ENCODE measurements around the gene GGT7. TPM values are rescaled to one million over a fixed set of nuclear protein-coding genes. Genes with fewer than 3 reads are reported as not detected.

Gene GGT7
- total RNA-seq, 4 donors from 2014 or later, result 24.1 to 41.1 (median 37.6) TPM

- H3K9me3 ChIP-seq, result no peaks in the 10 kb centered on the region
- H3K27ac ChIP-seq, result no peak overlapping the region
- H3K4me1 ChIP-seq, result peaks cover 11 to 16% of the 10 kb centered on the region in 2 donors
- 92 to 98% methylated on average over 8 of the region's 8 CpGs for whole genome bisulfite sequencing, 2 donors
- no peak overlapping the region for H3K4me3 ChIP-seq (replicated peaks in 1 of 3)
- no peak for DNase-seq
- TF ChIP-seq POLR2A (IDR thresholded peaks at IDR 0.05), result no peak
- TF ChIP-seq, protein P1, sequence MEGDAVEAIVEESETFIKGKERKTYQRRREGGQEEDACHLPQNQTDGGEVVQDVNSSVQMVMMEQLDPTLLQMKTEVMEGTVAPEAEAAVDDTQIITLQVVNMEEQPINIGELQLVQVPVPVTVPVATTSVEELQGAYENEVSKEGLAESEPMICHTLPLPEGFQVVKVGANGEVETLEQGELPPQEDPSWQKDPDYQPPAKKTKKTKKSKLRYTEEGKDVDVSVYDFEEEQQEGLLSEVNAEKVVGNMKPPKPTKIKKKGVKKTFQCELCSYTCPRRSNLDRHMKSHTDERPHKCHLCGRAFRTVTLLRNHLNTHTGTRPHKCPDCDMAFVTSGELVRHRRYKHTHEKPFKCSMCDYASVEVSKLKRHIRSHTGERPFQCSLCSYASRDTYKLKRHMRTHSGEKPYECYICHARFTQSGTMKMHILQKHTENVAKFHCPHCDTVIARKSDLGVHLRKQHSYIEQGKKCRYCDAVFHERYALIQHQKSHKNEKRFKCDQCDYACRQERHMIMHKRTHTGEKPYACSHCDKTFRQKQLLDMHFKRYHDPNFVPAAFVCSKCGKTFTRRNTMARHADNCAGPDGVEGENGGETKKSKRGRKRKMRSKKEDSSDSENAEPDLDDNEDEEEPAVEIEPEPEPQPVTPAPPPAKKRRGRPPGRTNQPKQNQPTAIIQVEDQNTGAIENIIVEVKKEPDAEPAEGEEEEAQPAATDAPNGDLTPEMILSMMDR (IDR thresholded peaks at IDR 0.05), result no peak
- no peaks in the 10 kb centered on the region for H3K27me3 ChIP-seq
- H3K36me3 ChIP-seq, result no peaks in the 10 kb centered on the region
- intact Hi-C loops (cut with DNase I), result no loop called here
Observed at GRCh38 chr20:34797012-34797995, 75.4 kb downstream of the GGT7 start.

Other genes with a start within 250 kb of the GGT7 start
- gene PIGU, start 195.8 kb downstream of the GGT7 start, total RNA-seq, result 10 to 100 TPM; 12.1 to 25.8 (median 18.0) TPM
- gene TP53INP2, start 168.5 kb downstream of the GGT7 start, total RNA-seq, result 10 to 100 TPM; 21.9 to 39.7 (median 31.2) TPM
- 10 to 100 TPM; 26.5 to 33.8 (median 32.3) TPM for gene NCOA6, start 47.2 kb downstream of the GGT7 start, total RNA-seq
- 10 to 100 TPM; 48.5 to 89.6 (median 68.1) TPM for gene ACSS2, start 3.8 kb upstream of the GGT7 start, total RNA-seq
- 10 to 100 TPM; 45.7 to 81.8 (median 62.4) TPM for gene GSS, start 83.0 kb upstream of the GGT7 start, total RNA-seq
- gene MYH7B, start 83.0 kb upstream of the GGT7 start, total RNA-seq, result 1 to 10 TPM in 3 of 4 donors, under 1 TPM in 1; 0.63 to 2.0 (median 1.4) TPM
- gene TRPC4AP, start 220.0 kb upstream of the GGT7 start, total RNA-seq, result 10 to 100 TPM; 53.3 to 76.8 (median 73.5) TPM